ENCODE results near the gene HERC3. TPM values are rescaled to one million over a fixed set of nuclear protein-coding genes. Genes with fewer than 3 reads are reported as not detected.

Gene HERC3
- total and polyA plus RNA-seq, 2 donors (not counting 1 experiment from before 2014, with no cell fraction given): 24.0 to 78.1 TPM

GRCh38 chr4:88722276-88722780 lies 130.0 kb downstream of the HERC3 start:
- Mint-ChIP-seq H3K9me3 (ENCODE audit: insufficient read depth) (no peaks in the 10 kb centered on the region), H3K4me3 (no peak overlapping the region), H3K27ac (no peak overlapping the region), H3K27me3 (no peaks in the 10 kb centered on the region), H3K4me1 (no peaks in the 10 kb centered on the region)
- Histone ChIP-seq H3K27me3 (replicated peaks in 1 of 4; ENCODE audit: control extremely low read depth in 1 of 4, control insufficient read depth in 3 of 4, insufficient read depth in 4 of 4, low read length in 3 of 4) (no peaks in the 10 kb centered on the region), H2AFZ (ENCODE audit: insufficient read depth, low read depth, low read length, poor library complexity, severe bottlenecking) (no peak overlapping the region), H3K4me3 (ENCODE audit: control extremely low read depth in 1 of 5, extremely low read depth in 1 of 5, insufficient read depth in 1 of 5, low read depth in 2 of 5, low read length in 4 of 5) (no peak overlapping the region), H3K27ac (ENCODE audit: low read length in 2 of 2) (no peak overlapping the region), H3K36me3 (replicated peaks in 1 of 2; ENCODE audit: control extremely low read depth in 1 of 2, control insufficient read depth in 1 of 2, extremely low read depth in 1 of 2, insufficient read depth in 2 of 2, low read length in 1 of 2) (peaks cover 24 to 72% of the 10 kb centered on the region in 2 experiments), H3K79me2 (ENCODE audit: control insufficient read depth, insufficient read depth, low read length) (no peaks in the 10 kb centered on the region), H3K9ac (ENCODE audit: low read length) (no peak overlapping the region), H3K4me1 (ENCODE audit: control insufficient read depth in 2 of 2, insufficient read depth in 2 of 2, low read length in 2 of 2) (no peaks in the 10 kb centered on the region), H4K20me1 (ENCODE audit: control insufficient read depth, insufficient read depth, low read length, poor library complexity, severe bottlenecking) (no peaks in the 10 kb centered on the region), H3K4me2 (replicated peaks; ENCODE audit: low read depth, low read length, poor library complexity, severe bottlenecking) (no peak overlapping the region), H3K9me3 (ENCODE audit: control extremely low read depth in 1 of 3, control insufficient read depth in 2 of 3, insufficient read depth in 1 of 3, low read length in 2 of 3) (peaks cover 0 to 6% (median 5%) of the 10 kb centered on the region in 3 donors)
- 91% methylated on average over 6 of the region's 10 CpGs for WGBS (ENCODE audit: insufficient coverage)
- CTCF ChIA-PET: no interaction called here
- intact Hi-C loops (cut with micrococcal nuclease): no loop called here
- ATAC-seq (ENCODE audit: low read depth) (no peak), DNase-seq (no peak)
- POLR2A ChIA-PET: no interaction called here
- TF ChIP-seq CTCF (IDR thresholded peaks at IDR 0.05) (no peak), EZH2 (IDR thresholded peaks at IDR 0.05; ENCODE audit: borderline replicate concordance, insufficient read depth, low read depth, low read length, poor library complexity, severe bottlenecking) (no peak)

GRCh38 chr4:88722828-88723227 lies 130.5 kb downstream of the HERC3 start:
- H4K20me1 ChIP-seq (ENCODE audit: control insufficient read depth, insufficient read depth, low read length, poor library complexity, severe bottlenecking): no peaks in the 10 kb centered on the region
- H3K4me1 ChIP-seq (ENCODE audit: control insufficient read depth in 2 of 2, insufficient read depth in 2 of 2, low read length in 2 of 2): no peaks in the 10 kb centered on the region
- peaks cover 0 to 3% (median under 1%) of the 10 kb centered on the region in 3 donors for H3K9me3 ChIP-seq (ENCODE audit: control extremely low read depth in 1 of 3, control insufficient read depth in 2 of 3, insufficient read depth in 1 of 3, low read length in 2 of 3)
- ATAC-seq (ENCODE audit: low read depth) (no peak), DNase-seq (no peak)
- no peak overlapping the region for H2AFZ ChIP-seq (ENCODE audit: insufficient read depth, low read depth, low read length, poor library complexity, severe bottlenecking)
- H3K27me3 ChIP-seq (replicated peaks in 1 of 4; ENCODE audit: control extremely low read depth in 1 of 4, control insufficient read depth in 3 of 4, insufficient read depth in 4 of 4, low read length in 3 of 4): no peaks in the 10 kb centered on the region
- Mint-ChIP-seq H3K27ac (no peak overlapping the region), H3K27me3 (no peaks in the 10 kb centered on the region), H3K4me3 (no peak overlapping the region), H3K9me3 (ENCODE audit: insufficient read depth) (no peaks in the 10 kb centered on the region), H3K4me1 (no peaks in the 10 kb centered on the region)
- TF ChIP-seq EZH2 (IDR thresholded peaks at IDR 0.05; ENCODE audit: borderline replicate concordance, insufficient read depth, low read depth, low read length, poor library complexity, severe bottlenecking) (no peak), CTCF (IDR thresholded peaks at IDR 0.05) (no peak)
- POLR2A ChIA-PET: no interaction called here
- H3K4me3 ChIP-seq (ENCODE audit: control extremely low read depth in 1 of 5, extremely low read depth in 1 of 5, insufficient read depth in 1 of 5, low read depth in 2 of 5, low read length in 4 of 5): no peak overlapping the region
- H3K27ac ChIP-seq (ENCODE audit: low read length in 2 of 2): no peak overlapping the region
- CTCF ChIA-PET: no interaction called here
- H3K9ac ChIP-seq (ENCODE audit: low read length): no peak overlapping the region
- no peak overlapping the region for H3K4me2 ChIP-seq (replicated peaks; ENCODE audit: low read depth, low read length, poor library complexity, severe bottlenecking)
- 100% methylated on average over 2 of the region's 2 CpGs for WGBS (ENCODE audit: insufficient coverage)
- no peaks in the 10 kb centered on the region for H3K79me2 ChIP-seq (ENCODE audit: control insufficient read depth, insufficient read depth, low read length)
- peaks cover 23 to 72% of the 10 kb centered on the region in 2 experiments for H3K36me3 ChIP-seq (replicated peaks in 1 of 2; ENCODE audit: control extremely low read depth in 1 of 2, control insufficient read depth in 1 of 2, extremely low read depth in 1 of 2, insufficient read depth in 2 of 2, low read length in 1 of 2)
- intact Hi-C loops (cut with micrococcal nuclease): no loop called here
